Stimulated activated CD8-positive, alpha-beta memory T cell treated with anti-CD3 and anti-CD28 coated beads, Interleukin-15, amount 100 ng/mL, for 4 hours (primary cell): ENCODE measurements around the gene MPRIP.
A peak's percentile ranks its signal among the peaks of the same experiment; 100 is the strongest.

Experiments used
- DNase-seq, 2 donors: peaks; one replicate each; pipeline ENCODE4 v3.0.0-alpha.2; 2020; ENCODE audit warnings: low read depth in 2 of 2

The MPRIP gene

DNA sequence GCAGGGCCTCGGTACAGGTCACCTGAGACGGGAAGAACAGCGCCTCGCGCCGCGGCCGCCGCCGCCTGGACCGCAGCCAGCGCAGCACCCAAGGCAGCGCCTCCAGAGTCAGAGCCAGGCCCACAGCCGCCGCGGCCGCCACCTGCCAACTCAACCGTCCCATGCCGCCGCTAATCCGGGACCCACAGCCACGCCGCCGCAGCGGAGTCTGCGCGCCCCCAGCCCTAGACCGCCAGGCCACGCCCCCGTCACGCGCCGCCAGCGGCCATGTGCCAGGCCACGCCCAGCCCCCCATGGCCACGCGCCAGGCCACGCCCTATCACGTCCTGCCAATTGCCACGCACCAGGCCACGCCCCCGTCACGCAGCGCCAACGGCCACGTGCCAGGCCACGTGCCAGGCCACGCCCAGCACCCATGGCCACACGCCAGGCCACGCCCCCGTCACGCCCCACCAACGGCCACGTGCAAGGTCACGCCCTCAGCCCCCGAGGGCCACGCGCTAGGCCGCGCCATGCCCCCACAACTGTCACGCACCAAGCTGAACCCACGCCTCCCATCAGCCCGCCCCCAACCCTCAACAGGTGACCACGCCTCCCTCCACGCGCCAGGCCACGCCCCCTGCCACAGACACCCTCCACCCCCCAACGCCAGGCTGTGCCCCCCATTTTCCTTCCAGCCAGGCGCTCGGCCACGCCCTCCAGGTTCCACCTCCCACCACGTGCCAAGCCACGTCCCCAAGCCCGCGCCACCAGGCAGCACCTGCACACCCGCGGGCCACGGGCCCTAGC lies 164.1 kb downstream of the MPRIP start, which contains the start of gene PLD6:
TSS of gene PLD6 (minus strand) at position 210 of the 789 bp plus-strand sequence. CDS start at position 163, 47 bp downstream.
- DNase-seq: peak; percentile 85 to 86

DNA sequence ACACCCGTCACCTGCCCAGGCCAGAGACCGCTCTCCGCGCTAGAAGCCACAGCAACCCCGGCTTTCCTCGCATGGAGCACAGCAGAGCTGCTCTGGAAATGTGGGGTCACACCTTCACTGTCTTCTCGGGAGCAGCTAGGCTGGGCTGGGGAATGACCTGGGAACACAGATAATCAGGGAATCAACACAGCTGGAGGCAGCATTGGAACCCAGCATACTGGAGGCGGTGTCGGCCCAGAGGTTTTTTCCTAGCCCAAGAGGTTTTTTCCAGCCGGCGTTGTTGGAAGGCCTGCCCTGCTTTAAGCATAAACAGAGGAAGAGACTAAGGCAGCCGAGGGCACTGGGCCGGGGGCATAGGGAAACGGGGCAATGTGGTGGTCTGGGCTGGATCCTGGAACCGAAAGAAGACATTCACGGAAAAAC lies 164.7 kb downstream of the MPRIP start:
- DNase-seq: no peak

- DNase-seq: no peak
Measured at GRCh38 chr17:17207998-17208397, 165.7 kb downstream of the MPRIP start.

GRCh38 chr17:17213775-17214174 lies 171.5 kb downstream of the MPRIP start:
- DNase-seq: no peak

- DNase-seq: no peak
Measured at GRCh38 chr17:17214646-17215436, 172.6 kb downstream of the MPRIP start.

DNA sequence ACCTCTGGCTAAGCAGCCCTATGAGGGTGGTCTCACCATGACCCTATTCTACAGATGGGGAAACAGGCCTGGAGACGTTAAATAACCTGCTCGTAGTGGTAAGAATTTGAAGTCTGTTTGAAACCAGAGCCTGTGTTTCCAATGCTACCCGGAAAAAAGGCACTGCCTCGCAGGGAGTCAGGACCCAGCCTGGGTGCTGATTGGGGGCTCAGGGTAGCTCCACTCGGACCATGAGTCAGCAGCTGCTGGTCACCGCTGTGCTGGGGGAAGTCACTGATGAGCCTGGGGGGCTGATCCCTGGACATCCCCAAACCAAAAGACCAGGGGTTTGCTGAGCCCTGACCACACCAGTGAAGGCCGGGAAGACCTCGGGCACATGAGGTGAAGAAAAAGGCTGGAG lies 173.3 kb downstream of the MPRIP start:
- no peak for DNase-seq

GRCh38 chr17:17216236-17216635 lies 174.0 kb downstream of the MPRIP start:
- no peak for DNase-seq

DNA sequence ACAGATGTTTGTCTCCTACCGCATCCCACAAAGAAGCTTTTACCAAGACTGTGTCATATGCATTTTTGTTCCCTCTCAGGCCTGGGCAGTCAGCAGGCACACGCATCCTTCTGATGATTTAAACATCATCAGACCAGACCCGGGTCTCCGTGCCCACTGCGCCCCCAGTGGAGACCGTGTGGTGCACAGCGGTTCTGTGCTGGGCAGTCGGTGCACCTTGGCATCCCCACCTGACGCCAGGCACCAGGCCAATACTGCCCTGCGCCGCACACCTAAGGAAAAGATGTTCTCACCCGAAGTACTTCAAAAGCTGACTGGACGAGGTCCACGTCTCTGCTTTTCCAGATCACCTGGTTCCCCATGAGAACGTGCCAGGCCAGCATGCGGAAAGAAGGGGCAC lies 174.5 kb downstream of the MPRIP start:
- no peak for DNase-seq

DNA sequence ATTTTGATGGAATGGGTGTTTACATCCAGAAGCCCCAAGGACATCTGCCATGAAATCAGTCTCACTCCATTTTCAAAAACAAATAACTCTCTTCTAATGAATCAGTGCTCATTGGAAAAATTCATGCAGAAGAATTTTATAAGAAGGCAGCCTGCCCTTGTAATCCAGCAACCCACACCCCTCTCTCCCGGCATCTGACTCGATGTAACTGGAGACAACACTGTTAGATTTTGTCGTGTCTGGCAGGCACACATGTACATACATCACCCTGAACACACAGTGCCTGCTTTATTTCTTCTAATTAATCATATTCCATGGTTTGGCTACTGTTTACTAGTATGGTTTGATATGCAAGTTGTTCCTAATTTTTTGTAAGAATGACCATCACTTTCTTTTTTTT lies 175.7 kb downstream of the MPRIP start:
- DNase-seq: no peak

DNA sequence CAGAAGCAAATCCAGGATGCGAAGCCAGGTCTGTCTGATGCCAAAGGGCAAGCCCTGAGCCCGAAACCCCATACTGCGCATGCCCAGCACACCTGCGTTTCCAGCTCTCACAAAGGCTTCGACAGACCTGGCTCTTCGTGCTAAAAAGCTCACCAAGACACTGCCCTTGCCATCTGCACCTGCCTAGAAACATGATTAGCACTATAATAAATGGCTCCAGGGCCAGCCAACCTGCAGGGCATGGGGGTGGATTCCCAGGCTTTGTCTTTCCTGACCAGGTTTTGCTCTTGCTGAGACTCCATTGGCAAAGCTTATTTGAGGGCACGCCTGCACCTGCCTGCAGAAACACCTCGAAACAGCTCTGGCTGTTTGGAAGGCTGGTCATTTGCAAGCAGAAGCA lies 178.3 kb downstream of the MPRIP start:
- DNase-seq: no peak

GRCh38 chr17:17221329-17221728 lies 179.1 kb downstream of the MPRIP start:
- DNase-seq: no peak

DNA sequence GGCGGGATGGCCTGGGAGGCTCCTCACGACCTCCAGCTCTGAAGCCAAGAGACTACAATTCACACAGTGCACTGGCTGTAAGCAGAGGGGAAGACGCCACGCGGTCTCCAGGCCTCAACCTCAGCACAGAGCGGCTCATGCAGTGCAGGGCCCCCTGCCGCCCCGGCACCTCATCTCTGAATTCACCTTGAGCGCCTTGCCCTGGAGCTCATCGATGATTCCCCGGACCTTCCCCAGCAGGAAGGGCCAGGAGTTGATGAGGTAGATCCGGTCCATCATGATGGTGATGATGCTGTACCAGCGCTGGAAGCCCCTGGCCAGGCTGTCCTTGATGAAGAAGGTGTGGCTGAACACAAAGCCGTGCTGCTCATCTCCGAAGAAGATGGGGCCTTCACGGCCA lies 181.5 kb downstream of the MPRIP start:
- DNase-seq: no peak

DNA sequence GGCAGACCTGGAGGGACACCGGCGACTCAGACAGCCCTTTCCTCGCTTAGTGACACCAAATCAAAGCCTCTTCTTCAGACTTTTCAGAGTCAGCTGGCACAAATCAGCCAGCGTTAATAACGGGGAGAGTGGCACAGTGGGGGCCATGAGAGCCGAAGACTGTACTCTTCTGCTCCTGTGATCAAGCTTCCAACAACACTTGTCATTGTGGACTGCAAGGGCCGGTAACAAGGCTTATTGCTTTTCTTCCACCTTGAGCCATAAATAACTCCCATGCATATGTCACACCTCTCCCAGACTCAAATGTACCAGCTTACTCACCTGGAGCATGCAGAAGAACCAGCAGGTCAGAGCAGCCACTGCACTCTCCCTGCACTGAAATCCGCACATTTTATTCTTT lies 181.9 kb downstream of the MPRIP start:
- DNase-seq: no peak

DNA sequence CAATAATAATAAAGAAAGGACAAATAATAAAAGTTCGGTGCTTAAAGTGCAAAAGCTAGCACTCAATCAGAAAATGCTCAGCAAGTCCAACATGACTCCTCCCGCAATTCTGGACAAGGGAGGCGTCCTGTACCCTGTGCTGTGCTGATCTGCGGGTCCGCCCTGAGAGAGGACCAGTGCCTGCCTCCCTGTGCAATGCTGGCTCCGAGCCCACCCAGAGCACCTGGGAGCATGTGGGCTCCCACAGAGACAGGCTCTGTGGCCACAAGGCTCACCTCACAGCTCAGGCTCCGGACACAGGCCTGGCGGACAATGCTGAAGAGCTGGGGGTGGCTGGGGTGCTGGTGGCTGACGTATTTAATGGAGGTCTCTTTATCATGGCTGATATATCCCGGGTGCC lies 183.6 kb downstream of the MPRIP start:
- no peak for DNase-seq

DNA sequence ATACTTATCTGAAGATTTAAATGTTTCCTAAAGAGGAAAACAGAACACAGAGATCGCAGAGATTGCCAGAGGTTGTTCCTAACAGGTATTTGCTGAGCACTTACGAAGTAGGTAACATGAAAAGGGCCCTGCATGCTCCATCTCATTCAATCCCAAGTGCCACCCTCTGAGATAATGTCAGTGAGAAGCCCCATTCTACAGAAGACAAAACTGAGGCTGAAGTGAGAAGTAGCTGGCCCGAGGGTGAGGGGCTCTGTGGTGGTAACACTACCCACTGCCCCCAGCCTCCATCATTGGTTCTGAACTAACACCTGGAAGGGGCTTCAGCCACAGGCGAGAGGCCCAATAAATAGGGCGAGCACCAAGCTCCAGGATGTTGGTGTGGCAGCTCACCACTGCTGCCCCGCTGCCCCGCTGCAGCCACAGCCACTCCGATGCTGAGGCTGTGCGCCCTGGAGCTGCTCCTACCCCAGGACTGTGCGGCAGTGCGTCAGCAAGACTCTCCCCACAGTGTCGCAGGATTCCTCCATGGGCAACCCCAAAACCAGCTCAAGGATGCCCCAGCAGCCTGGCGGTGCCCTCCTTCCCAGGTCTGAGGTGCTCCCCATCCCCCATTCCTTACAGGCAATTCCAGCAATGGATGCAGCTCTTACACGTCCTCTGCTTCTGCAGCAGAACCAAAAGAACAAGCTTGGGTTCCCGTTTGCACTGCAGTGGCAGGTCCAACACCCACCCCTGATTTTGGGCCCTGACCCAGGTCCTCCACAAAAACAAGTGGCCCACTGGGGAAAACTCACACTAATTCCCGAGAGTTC lies 184.4 kb downstream of the MPRIP start:
- DNase-seq: no peak

DNA sequence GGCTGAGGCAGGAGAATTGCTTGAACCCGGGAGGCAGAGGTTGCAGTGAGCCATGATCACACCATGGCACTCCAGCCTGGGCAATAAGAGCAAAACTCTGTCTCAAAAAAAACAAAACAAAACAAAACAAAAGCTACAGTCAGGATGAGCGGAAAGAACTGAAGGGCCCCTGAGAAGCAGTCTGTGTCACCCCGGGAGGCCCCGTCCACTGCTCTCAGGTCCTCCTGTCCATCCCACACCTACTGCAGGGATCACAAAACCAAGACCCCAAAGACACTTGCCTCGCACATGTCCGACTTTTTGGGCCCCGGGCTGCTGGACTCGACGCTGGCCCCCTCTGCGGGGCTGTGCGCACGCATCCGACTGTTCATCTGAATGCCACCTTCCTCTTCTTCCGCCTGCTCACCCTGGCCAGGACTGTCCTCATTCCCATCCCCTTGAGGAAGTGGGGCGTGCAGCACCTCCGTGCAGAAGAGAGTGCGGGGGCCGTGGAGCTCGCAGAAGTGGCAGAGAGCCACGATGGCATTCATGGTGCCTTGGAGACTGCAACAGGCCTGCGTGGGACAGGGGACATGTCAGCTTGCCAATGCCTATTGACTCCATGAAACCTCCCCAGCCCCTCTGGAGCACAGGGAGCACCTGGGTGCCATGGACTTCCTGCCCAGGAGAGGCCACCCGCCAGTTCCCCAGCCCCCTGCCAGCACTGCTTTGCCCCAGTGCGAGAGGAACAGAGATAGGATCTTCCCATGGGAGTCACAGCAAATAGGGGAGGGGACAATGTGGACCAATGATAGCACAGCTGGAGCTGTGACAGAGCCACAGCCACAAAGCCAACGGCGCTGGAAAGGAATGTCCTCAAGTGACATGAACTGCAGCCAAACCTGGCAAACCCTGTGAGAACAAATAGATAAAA lies 185.6 kb downstream of the MPRIP start:
- DNase-seq: no peak

GRCh38 chr17:17228521-17229279 lies 186.4 kb downstream of the MPRIP start:
- no peak for DNase-seq

- no peak for DNase-seq
Measured at GRCh38 chr17:17229416-17230384, 187.4 kb downstream of the MPRIP start.

- DNase-seq: no peak
Measured at GRCh38 chr17:17231621-17232302, 189.5 kb downstream of the MPRIP start.
